Stimulated activated CD4-positive, alpha-beta T cell treated with anti-CD3 and anti-CD28 coated beads, Interleukin-2, amount 100 ng/mL, for 48 hours (primary cell): ENCODE results near the gene TMEM203.

ENCODE experiments used
- DNase-seq, 2 donors: peaks; one replicate each; pipeline ENCODE4 v3.0.0-alpha.2; 2020

TMEM203 gene

GRCh38 chr9:137217276-137218211, 12.1 kb upstream of the TMEM203 start:
- no peak for DNase-seq

- no peak for DNase-seq
Observed at GRCh38 chr9:137216188-137216965, 10.9 kb upstream of the TMEM203 start.

DNA sequence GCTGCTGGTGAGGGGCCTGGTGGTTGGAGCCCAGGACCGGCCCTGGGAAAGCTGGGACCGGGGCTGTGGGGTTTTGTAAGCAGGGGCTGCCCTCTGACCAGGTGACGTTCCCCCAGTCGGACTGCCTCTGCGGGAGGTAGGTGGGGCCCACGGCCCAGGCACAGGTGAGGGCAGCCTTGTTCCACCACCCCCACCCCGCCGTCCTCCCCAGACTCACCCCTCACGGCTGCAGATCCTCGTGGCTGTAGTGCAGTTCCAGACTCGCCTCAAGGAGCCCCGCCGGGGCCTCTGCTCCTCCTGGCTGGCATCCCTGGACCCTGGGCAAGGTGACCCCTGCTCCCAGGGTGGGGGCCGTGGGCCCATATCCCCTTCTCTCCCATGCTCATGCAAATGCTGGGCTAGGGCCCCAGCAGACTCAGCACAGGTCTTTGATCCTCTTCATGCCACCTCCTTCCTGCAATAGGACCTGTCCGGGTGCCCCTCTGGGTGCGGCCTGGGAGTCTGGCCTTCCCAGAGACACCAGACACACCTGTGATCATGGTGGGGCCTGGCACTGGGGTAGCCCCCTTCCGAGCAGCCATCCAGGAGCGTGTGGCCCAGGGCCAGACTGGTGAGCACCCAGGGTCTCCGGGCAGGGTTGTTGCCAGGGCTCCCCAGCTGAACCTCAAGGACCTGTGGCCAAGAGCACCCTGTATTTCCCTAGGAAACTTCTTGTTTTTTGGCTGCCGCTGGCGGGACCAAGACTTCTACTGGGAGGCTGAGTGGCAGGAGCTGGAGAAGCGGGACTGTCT, 9.9 kb upstream of the TMEM203 start:
- DNase-seq, result no peak

GRCh38 chr9:137214620-137215019, 9.2 kb upstream of the TMEM203 start:
- DNase-seq, result no peak

DNA sequence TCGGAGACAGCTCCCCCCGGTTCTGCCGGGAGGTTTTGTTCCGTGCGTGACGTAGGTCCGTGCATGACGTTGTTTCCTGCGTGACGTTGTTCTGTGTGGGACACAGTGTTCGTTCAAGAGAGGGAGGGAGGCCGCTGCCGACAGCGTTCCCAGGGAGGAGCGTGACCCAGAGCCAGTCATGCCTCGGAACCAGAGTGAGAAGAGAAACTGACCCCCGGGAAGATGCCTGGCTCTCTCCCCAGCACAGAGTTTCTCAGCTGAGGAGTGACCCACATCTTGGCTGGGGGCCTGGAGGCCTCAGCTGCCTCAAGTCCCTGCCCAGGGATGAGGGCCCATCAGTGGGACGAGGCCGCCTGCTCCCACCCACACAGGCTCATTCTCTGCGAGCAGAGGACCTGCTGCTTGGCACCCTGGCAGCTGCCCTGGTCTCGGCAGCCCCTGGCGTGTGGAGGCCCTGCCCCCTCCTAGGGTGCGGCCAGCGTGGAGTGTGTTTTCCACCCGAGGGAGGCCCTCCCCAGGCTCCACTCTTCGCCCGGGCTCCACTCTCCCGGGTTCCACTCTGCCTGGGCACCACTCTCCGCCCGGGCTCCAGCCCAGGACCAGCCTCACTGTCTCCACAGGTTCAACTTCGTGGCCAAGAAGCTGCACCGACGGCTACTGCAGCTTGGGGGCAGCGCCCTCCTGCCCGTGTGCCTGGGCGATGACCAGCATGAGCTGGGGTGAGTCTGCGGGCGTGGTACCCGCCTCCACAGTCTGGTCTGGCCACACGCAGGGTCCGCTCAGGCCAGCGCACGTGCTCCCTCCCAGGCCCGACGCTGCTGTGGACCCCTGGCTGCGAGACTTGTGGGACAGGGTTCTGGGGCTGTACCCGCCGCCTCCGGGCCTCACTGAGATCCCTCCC, 8.0 kb upstream of the TMEM203 start:
- no peak for DNase-seq

DNA sequence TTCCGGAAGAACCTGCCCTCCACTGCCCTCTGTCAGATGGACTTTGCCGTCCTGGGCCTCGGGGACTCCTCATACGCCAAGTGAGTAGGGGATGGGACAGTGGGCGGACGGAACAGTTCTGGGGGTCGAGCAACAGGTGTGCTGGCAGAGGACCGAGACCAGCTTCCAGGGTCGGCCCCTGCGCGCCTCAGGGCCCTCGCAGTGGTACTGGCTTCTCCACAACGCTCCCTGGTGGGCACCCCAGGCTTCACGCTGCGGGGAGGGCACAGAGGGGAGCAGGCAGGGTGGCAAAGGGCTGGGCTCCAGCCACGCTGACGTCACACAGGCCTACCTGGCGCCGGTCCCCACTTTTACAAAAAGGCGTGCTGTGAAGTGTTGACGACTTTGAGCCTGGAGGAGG, 7.1 kb upstream of the TMEM203 start:
- DNase-seq, result no peak

DNA sequence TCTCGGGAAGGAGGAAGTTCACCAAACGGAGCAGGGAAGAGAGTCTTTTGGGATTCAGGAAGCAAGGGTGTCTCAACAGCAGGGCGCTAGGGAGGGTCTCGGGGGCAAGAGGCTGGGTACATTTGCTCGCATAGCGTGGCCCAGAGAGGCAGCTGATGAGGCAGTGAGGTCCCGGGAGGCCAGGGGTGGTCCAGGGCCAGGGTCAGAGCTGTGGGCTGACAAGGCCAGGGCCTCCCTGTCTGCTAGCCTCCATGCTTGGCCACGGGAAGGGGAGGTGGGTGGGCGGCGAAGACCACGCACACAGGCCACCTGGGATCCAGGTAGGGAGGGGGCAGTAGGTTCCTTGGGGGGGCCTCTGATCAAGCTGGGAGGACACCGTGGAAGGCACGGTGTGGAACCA, 6.1 kb upstream of the TMEM203 start:
- no peak for DNase-seq

GRCh38 chr9:137206602-137207001, 1.2 kb upstream of the TMEM203 start:
- DNase-seq, result no peak

GRCh38 chr9:137204731-137205125, 720 bp downstream of the TMEM203 start:
- no peak for DNase-seq

- DNase-seq, result no peak
Observed at GRCh38 chr9:137202966-137203365, 2.5 kb downstream of the TMEM203 start.

DNA sequence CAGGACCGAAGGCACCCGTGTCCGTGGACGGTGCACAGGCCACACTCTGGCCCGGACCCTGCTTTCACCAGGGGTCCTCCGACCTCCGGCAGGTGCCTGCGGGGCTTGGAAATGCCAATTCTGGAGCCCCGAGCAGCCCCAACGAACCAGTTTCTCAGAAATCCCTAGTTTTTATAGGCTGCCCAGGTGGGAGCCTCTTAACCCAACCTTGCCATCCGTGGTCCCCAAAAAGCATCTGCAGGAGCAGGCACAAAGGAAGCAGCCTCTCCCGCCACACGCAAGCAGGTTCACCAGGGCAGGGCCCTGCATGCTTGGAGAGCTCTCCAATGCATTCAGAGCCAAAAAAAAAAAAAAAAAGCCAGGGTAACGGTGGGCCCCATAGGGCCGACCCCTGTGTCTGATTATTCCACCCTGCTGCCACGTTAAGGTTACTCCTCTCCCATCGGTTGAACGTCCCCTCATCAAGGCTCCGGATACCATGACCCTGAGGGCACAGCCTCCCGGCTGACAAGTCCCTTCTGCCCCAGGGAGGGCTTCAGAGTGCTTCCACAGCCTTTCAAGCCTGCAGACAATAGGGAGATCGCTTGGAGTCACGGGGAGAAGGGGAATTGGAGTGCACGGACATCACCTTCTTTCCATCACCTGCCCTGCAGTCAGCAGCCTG, 4.1 kb downstream of the TMEM203 start:
- DNase-seq, result no peak

- peak; percentile 93 to 97 for DNase-seq
Observed at GRCh38 chr9:137200311-137201204, 4.9 kb downstream of the TMEM203 start, which contains the start of gene TPRN. Gene TPRN (minus strand): TSS chr9:137200741. CDS start chr9:137200711, 30 bp downstream.

- DNase-seq, result no peak
Observed at GRCh38 chr9:137199411-137200121, 5.9 kb downstream of the TMEM203 start.

DNA sequence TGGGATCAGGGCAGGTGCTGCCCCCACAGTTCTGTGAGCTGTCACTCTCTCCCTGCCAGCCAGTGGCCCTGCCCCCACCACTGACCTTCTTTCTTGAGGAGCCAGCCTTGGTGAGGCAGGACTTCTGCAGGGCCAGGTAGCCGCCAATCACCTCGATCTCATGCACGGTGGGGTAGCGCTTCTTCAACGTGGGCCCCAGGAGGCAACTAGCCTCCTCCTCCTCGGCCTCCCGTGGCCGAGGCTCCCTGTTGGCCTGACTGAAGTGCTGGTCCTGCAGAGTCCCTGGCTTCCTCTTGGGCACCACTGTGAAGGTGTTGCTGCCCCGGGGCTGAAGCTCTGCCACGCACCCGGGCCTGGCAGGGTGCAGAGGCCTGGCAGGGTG, 6.6 kb downstream of the TMEM203 start:
- no peak for DNase-seq

GRCh38 chr9:137198051-137198901, 7.2 kb downstream of the TMEM203 start:
- DNase-seq, result no peak

DNA sequence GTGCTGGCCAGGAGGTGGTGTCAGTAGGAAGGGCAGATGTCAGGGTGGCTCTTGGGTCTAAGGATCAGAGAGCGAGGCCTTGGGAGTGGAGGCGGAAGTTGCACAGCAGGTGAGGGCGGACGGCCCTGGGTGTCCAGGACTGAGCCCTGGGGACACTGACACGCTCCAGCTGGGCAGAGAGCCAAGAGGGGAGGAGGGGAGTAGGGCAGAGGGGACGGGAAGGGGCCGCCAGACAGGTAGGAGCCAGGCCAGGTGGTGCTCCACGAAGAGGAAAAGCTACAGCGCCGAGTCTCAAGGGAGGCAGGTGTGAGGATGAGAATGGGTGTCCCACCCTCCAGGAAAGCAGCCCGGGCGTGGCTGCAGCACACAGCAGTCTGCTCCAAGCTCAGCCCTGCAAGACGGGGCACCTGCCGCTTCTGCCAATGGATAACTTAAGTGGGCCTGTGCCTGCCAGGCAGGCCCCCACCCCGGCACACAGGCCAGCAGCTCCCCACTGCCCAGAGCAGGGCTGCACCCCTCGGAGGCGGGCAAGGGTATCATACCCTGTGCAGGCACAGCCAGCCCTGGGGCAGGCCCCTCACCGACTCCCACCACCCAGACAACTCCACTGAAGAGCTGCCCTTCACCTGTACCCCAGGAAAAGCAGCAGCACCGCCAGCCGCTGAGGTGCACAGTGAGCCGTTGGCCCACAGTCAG, 9.8 kb downstream of the TMEM203 start:
- no peak for DNase-seq

DNA sequence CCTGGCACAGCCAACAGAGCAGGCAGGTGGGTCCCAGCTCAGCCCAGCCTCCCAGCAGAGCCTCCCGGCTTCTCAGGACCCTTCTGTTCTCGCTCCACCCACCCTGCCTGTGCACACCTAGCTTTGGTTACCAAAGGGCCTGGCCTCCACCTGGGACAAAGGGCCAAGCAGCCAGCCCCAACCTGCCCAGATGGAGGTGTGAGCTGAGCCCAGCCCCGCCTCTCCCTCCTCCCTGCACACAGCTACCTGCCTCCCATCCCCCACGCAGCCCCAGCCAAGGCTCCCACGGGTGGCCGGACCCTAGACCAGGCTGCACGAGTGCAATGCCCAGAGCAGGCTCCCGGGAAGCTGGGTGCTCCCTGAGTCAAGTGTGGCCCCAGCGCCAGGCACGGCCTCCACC, 10.5 kb downstream of the TMEM203 start:
- DNase-seq, result no peak

- DNase-seq, result no peak
Observed at GRCh38 chr9:137194388-137194787, 11.1 kb downstream of the TMEM203 start.
